Measurements from ENCODE around the gene VTCN1. TPM values are rescaled to one million over a fixed set of nuclear protein-coding genes. Genes with fewer than 3 reads are reported as not detected.

Gene VTCN1
- total and polyA plus RNA-seq, 3 experiments from 2014 or later: not detected

DNA sequence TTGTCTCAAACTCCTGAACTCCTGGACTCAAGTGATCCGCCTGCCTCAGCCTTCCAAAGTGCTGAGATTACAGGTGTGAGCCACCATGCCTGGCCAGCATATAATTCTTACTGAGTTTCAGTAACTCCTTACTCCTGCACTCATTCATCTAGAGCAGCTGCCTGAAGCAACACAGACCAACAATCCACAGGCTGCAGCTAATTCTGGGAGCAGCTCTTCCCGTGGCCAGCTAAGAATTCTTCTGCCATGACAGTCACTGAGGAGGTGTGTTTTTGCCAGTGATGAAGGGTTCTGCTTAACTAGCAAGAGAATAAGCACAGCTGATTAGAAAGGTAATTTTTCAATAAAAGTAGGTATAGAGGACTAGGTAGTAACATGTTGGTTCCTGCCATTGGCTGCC, 5.4 kb downstream of the VTCN1 start:
- ChIA-PET POLR2A (no interaction called here), CTCF (no interaction called here)
- no peaks in the 10 kb centered on the region for H3K36me3 Mint-ChIP-seq
- H3K27me3 Mint-ChIP-seq: peaks cover 9 to 54% of the 10 kb centered on the region in 2 donors
- H3K4me1 Mint-ChIP-seq: no peaks in the 10 kb centered on the region
- Histone ChIP-seq H3K4me1 (ENCODE audit: insufficient read depth, low read length) (no peaks in the 10 kb centered on the region), H3K9me3 (ENCODE audit: low read length) (no peaks in the 10 kb centered on the region), H3K27ac (ENCODE audit: low read depth, low read length) (no peak overlapping the region), H3K4me3 (ENCODE audit: low read length) (no peak overlapping the region), H3K36me3 (ENCODE audit: insufficient read depth, low read length) (no peaks in the 10 kb centered on the region), H3K27me3 (ENCODE audit: insufficient read depth, low read length, poor library complexity, severe bottlenecking) (no peaks in the 10 kb centered on the region)
- H3K4me3 Mint-ChIP-seq: no peak overlapping the region
- H3K9me3 Mint-ChIP-seq: no peaks in the 10 kb centered on the region
- no peak overlapping the region for H3K27ac Mint-ChIP-seq
- DNase-seq: no peak

DNA sequence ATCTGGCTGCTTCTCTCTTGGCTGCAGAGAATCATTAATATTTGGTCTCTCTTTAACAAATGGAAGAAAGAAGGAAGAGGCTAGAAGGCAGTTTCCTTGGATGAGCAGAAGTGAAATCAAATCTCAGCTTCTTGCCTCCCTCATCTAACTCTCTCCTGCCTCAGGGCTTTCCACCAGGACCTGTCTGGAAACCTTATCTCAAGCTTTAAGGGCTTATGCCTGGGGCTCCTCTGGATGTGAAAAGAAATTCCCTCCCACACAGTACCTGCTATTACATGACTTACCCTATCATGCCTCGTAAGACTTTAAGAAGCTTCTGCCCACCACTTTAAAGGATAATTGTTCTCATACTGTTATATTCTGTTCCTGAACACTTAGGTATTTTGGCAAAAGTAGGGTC, 8.9 kb downstream of the VTCN1 start:
- no peaks in the 10 kb centered on the region for H3K9me3 Mint-ChIP-seq
- H3K4me1 Mint-ChIP-seq: no peaks in the 10 kb centered on the region
- ChIA-PET POLR2A (no interaction called here), CTCF (no interaction called here)
- Histone ChIP-seq H3K27me3 (ENCODE audit: insufficient read depth, low read length, poor library complexity, severe bottlenecking) (no peaks in the 10 kb centered on the region), H3K9me3 (ENCODE audit: low read length) (no peaks in the 10 kb centered on the region), H3K4me3 (ENCODE audit: low read length) (no peak overlapping the region), H3K27ac (ENCODE audit: low read depth, low read length) (no peak overlapping the region), H3K4me1 (ENCODE audit: insufficient read depth, low read length) (no peaks in the 10 kb centered on the region), H3K36me3 (ENCODE audit: insufficient read depth, low read length) (no peaks in the 10 kb centered on the region)
- no peaks in the 10 kb centered on the region for H3K36me3 Mint-ChIP-seq
- H3K27me3 Mint-ChIP-seq: peaks cover 11 to 43% of the 10 kb centered on the region in 2 donors
- no peak overlapping the region for H3K27ac Mint-ChIP-seq
- no peak overlapping the region for H3K4me3 Mint-ChIP-seq
- DNase-seq: no peak

DNA sequence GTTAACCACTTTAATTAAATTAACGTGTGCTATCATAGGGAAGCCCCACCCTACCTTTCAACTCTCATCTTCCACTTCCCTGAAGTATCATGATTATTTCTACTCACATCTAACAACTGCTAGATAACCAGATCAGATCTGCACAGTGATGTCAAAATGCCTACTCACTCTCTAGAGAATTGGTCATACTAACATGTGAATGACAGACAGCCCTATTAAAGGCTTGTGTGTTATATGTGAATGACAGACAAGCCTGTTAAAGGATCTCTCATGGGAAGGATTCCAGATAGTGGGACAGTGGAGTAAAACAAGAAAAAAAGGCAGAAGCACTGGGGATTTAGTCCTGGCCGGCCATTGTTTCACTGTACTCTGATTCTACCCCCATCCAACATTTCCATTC, 12.6 kb downstream of the VTCN1 start:
- Histone ChIP-seq H3K27ac (ENCODE audit: low read depth, low read length) (no peak overlapping the region), H3K4me3 (ENCODE audit: low read length) (no peak overlapping the region), H3K9me3 (ENCODE audit: low read length) (no peaks in the 10 kb centered on the region), H3K27me3 (ENCODE audit: insufficient read depth, low read length, poor library complexity, severe bottlenecking) (no peaks in the 10 kb centered on the region), H3K36me3 (ENCODE audit: insufficient read depth, low read length) (no peaks in the 10 kb centered on the region), H3K4me1 (ENCODE audit: insufficient read depth, low read length) (no peaks in the 10 kb centered on the region)
- Mint-ChIP-seq H3K27ac (peak overlapping the region in 1 of 8 donors; percentile 71), H3K4me1 (no peaks in the 10 kb centered on the region), H3K36me3 (no peaks in the 10 kb centered on the region), H3K27me3 (peaks cover 8 to 27% of the 10 kb centered on the region in 2 donors), H3K9me3 (peaks cover 0 to 6% (median 0%) of the 10 kb centered on the region in 5 donors), H3K4me3 (no peak overlapping the region)
- ChIA-PET CTCF (no interaction called here), POLR2A (no interaction called here)
- no peak for DNase-seq

DNA sequence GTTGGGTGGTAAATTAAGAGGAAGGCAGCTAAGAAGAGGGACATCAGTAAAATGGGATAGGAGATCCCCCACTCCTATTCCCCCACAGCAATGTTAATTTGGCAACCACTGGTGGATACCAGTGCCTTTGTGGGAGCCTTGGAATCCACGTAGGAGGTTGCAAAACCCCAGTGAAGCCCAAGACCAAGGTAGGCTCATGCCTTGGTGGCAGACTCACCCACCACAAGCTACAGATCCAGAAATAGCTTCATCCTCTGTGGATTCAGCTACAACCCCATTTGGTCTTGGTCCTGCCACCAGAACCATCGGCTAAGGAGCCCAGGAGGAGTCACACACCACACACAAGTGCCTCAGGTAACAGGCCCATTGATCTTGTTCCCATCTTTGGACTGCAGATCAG, 21.0 kb downstream of the VTCN1 start:
- peaks cover 8 to 41% of the 10 kb centered on the region in 2 donors for H3K27me3 Mint-ChIP-seq
- CTCF ChIA-PET: no interaction called here

DNA sequence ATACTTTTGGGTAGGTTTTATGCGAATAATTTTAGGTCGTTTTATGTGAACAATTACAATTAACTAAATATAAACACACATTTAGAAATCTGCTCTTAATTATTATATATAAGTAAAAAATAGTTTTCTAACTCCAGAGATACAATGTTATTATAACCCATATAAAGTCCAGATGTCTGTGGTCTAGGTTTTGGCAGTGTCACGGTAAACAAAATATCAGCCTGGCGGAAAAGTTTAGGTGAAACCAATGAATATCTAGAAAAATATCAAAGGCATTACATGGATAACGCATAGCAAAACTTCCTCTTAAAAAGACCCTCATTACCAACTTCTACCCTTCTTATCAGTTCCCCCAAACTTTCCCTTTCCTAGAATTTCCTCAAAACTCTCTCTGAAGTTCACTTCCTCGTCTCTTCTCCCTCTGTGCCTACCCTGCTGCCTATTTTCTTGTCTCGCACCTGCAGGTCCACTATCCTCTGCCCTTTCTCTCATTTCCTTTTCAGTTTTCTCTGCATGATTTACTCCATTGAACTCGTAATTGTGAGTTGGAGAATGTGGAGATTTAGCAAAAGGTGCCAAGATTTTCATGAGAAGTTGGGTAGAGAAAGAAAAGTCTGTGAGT, 21.8 kb downstream of the VTCN1 start:
- ChIA-PET CTCF (no interaction called here), POLR2A (no interaction called here)
- Mint-ChIP-seq H3K9me3 (peaks cover 8 to 20% (median 9%) of the 10 kb centered on the region in 5 donors), H3K4me3 (no peak overlapping the region), H3K27ac (no peak overlapping the region), H3K4me1 (no peaks in the 10 kb centered on the region), H3K27me3 (peaks cover 8 to 41% of the 10 kb centered on the region in 2 donors), H3K36me3 (peaks cover 0 to 10% (median 0%) of the 10 kb centered on the region in 3 donors)
- Histone ChIP-seq H3K27ac (ENCODE audit: low read depth, low read length) (no peak overlapping the region), H3K4me1 (ENCODE audit: insufficient read depth, low read length) (no peaks in the 10 kb centered on the region), H3K9me3 (ENCODE audit: low read length) (no peaks in the 10 kb centered on the region), H3K36me3 (ENCODE audit: insufficient read depth, low read length) (no peaks in the 10 kb centered on the region), H3K4me3 (ENCODE audit: low read length) (no peak overlapping the region), H3K27me3 (ENCODE audit: insufficient read depth, low read length, poor library complexity, severe bottlenecking) (no peaks in the 10 kb centered on the region)
- no peak for DNase-seq

More for the DNA sequence above, 21.0 kb downstream of the VTCN1 start:
- H3K36me3 ChIP-seq (ENCODE audit: insufficient read depth, low read length): no peaks in the 10 kb centered on the region
- no peak overlapping the region for H3K27ac ChIP-seq (ENCODE audit: low read depth, low read length)
- POLR2A ChIA-PET: no interaction called here
- no peak for DNase-seq
- H3K4me1 ChIP-seq (ENCODE audit: insufficient read depth, low read length): no peaks in the 10 kb centered on the region
- H3K9me3 Mint-ChIP-seq: peaks cover 8 to 20% (median 9%) of the 10 kb centered on the region in 5 donors
- peaks cover 0 to 10% (median 0%) of the 10 kb centered on the region in 3 donors for H3K36me3 Mint-ChIP-seq
- no peak overlapping the region for H3K27ac Mint-ChIP-seq
- no peaks in the 10 kb centered on the region for H3K4me1 Mint-ChIP-seq
- H3K27me3 ChIP-seq (ENCODE audit: insufficient read depth, low read length, poor library complexity, severe bottlenecking): no peaks in the 10 kb centered on the region
- no peak overlapping the region for H3K4me3 Mint-ChIP-seq
- H3K9me3 ChIP-seq (ENCODE audit: low read length): no peaks in the 10 kb centered on the region
- no peak overlapping the region for H3K4me3 ChIP-seq (ENCODE audit: low read length)

GRCh38 chr1:117188170-117188815, 22.4 kb downstream of the VTCN1 start:
- H3K27me3 Mint-ChIP-seq: peaks cover 8 to 41% of the 10 kb centered on the region in 2 donors
- H3K36me3 ChIP-seq (ENCODE audit: insufficient read depth, low read length): no peaks in the 10 kb centered on the region
- no peaks in the 10 kb centered on the region for H3K4me1 Mint-ChIP-seq
- CTCF ChIA-PET: no interaction called here
- no peak overlapping the region for H3K27ac Mint-ChIP-seq
- H3K36me3 Mint-ChIP-seq: peaks cover 0 to 10% (median 0%) of the 10 kb centered on the region in 3 donors
- H3K4me3 Mint-ChIP-seq: no peak overlapping the region
- no peaks in the 10 kb centered on the region for H3K27me3 ChIP-seq (ENCODE audit: insufficient read depth, low read length, poor library complexity, severe bottlenecking)
- H3K27ac ChIP-seq (ENCODE audit: low read depth, low read length): no peak overlapping the region
- no peaks in the 10 kb centered on the region for H3K4me1 ChIP-seq (ENCODE audit: insufficient read depth, low read length)
- DNase-seq: no peak
- no peak overlapping the region for H3K4me3 ChIP-seq (ENCODE audit: low read length)
- POLR2A ChIA-PET: no interaction called here
- no peaks in the 10 kb centered on the region for H3K9me3 ChIP-seq (ENCODE audit: low read length)
- H3K9me3 Mint-ChIP-seq: peaks cover 8 to 16% (median 9%) of the 10 kb centered on the region in 5 donors

DNA sequence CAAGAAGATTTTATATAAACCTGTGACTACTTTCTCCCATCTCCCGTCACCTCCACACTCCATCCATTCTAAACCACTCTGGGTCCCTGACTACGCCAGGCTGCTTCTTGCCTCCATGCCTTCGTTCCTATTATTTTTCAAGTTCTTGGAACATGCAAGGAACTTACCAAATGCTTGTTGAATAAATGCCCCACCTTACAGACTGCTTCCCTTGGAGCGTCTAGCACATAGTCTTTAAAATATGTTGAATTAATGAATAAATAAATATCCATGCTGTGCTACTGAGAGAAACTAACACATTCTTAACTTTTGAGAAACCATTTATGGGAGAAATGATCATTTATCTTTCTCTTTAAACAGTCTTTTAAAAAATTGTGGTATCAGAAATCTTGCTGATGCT, 27.6 kb downstream of the VTCN1 start:
- Histone ChIP-seq H3K4me1 (ENCODE audit: insufficient read depth, low read length) (no peaks in the 10 kb centered on the region), H3K9me3 (ENCODE audit: low read length) (no peaks in the 10 kb centered on the region), H3K4me3 (ENCODE audit: low read length) (no peak overlapping the region), H3K27me3 (ENCODE audit: insufficient read depth, low read length, poor library complexity, severe bottlenecking) (no peaks in the 10 kb centered on the region), H3K36me3 (ENCODE audit: insufficient read depth, low read length) (no peaks in the 10 kb centered on the region), H3K27ac (ENCODE audit: low read depth, low read length) (no peak overlapping the region)
- Mint-ChIP-seq H3K9me3 (no peaks in the 10 kb centered on the region), H3K4me1 (no peaks in the 10 kb centered on the region), H3K36me3 (peaks cover 0 to 3% (median 0%) of the 10 kb centered on the region in 3 donors), H3K27me3 (peaks cover 8 to 23% of the 10 kb centered on the region in 2 donors), H3K4me3 (no peak overlapping the region), H3K27ac (peak overlapping the region in 1 of 8 donors; percentile 9)
- POLR2A ChIA-PET: no interaction called here
- CTCF ChIA-PET: no interaction called here
- no peak for DNase-seq

DNA sequence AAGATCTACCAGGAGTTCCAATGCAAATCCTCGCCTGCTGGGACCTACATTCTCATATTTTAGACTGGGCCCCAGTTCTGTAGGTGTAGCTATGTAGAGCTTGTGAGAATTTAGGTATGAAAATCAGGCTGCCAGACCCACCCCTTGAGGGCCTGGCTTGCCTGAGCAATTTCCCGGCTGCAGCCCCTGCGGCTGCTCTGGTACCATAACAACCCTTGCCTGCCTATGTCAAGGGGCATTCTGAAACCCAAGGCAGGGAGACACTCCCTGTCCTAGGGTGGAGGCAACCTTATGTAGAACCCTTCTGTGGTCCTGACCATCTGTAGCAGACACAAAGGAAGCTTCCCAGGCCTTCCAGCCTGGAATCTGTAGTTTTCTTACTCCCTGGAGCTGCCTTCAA, 28.4 kb downstream of the VTCN1 start:
- Histone ChIP-seq H3K4me1 (ENCODE audit: insufficient read depth, low read length) (no peaks in the 10 kb centered on the region), H3K4me3 (ENCODE audit: low read length) (no peak overlapping the region), H3K9me3 (ENCODE audit: low read length) (no peaks in the 10 kb centered on the region), H3K36me3 (ENCODE audit: insufficient read depth, low read length) (no peaks in the 10 kb centered on the region), H3K27me3 (ENCODE audit: insufficient read depth, low read length, poor library complexity, severe bottlenecking) (no peaks in the 10 kb centered on the region), H3K27ac (ENCODE audit: low read depth, low read length) (no peak overlapping the region)
- H3K27me3 Mint-ChIP-seq: peaks cover 8 to 19% of the 10 kb centered on the region in 2 donors
- no peak overlapping the region for H3K4me3 Mint-ChIP-seq
- H3K4me1 Mint-ChIP-seq: no peaks in the 10 kb centered on the region
- peaks cover 0 to 3% (median 0%) of the 10 kb centered on the region in 3 donors for H3K36me3 Mint-ChIP-seq
- CTCF ChIA-PET: no interaction called here
- POLR2A ChIA-PET: no interaction called here
- no peak for DNase-seq
- no peaks in the 10 kb centered on the region for H3K9me3 Mint-ChIP-seq
- H3K27ac Mint-ChIP-seq: no peak overlapping the region

All from CD8-positive, alpha-beta memory T cell (primary cell).